WTC11 (cell line): Measurements from ENCODE around the gene PLAA. TPM values are rescaled to one million over a fixed set of nuclear protein-coding genes. Genes with fewer than 3 reads are reported as not detected.

Source experiments
- ATAC-seq: fragments of 200-7000 bp; cut with Tn5 transposase; 2 replicates; pipeline ENCODE4 v1.10.0; 2021; ENCODE audit warnings: mild to moderate bottlenecking, moderate library complexity
- CTCF ChIA-PET: fragments of 300-600 bp; sonication (Branson Sonifier 250); formaldehyde crosslinking; loops from one replicate; lab custom pipeline; 2021; ENCODE audit warnings: antibody characterized with exemption; lab: Charles Lee
- POLR2A ChIA-PET: fragments of 350-600 bp; sonication (Branson Sonifier 250); formaldehyde crosslinking; loops from one replicate; lab custom pipeline; 2021; ENCODE audit warnings: antibody characterized with exemption; lab: Charles Lee
- DNase-seq: peaks from one replicate; pipeline ENCODE4 v3.0.0; 2021; ENCODE audit warnings: low spot score
- H3K27ac Mint-ChIP-seq: 2 replicates; pipeline ENCODE4 v1.8.0; 2021; ENCODE audit warnings: mixed read lengths
- H3K27me3 Mint-ChIP-seq: 2 replicates; pipeline ENCODE4 v1.8.0; 2021; ENCODE audit warnings: low read depth, mild to moderate bottlenecking, moderate library complexity, mixed read lengths
- H3K36me3 Mint-ChIP-seq: 2 replicates; pipeline ENCODE4 v1.8.0; 2021; ENCODE audit warnings: mixed read lengths
- H3K4me1 Mint-ChIP-seq: 2 replicates; pipeline ENCODE4 v1.8.0; 2022; ENCODE audit warnings: mixed read lengths
- H3K4me3 Mint-ChIP-seq: 2 replicates; pipeline ENCODE4 v1.8.0; 2021; ENCODE audit warnings: mild to moderate bottlenecking, moderate library complexity, mixed read lengths
- H3K9me3 Mint-ChIP-seq: 2 replicates; pipeline ENCODE4 v1.8.0; 2021; ENCODE audit warnings: mixed read lengths
- ATF1 ChIP-seq: sonication (generic); formaldehyde crosslinking; IDR thresholded peaks from 2 replicates; pipeline ENCODE4 v1.8.1; 2023; ENCODE audit warnings: mild to moderate bottlenecking, moderate library complexity, missing genetic modification reagents
- ELF4 ChIP-seq: sonication (generic); formaldehyde crosslinking; IDR thresholded peaks from 2 replicates; pipeline ENCODE4 v1.8.1; 2022; ENCODE audit warnings: low read depth, mild to moderate bottlenecking, moderate library complexity, missing genetic modification reagents
- EMX1 ChIP-seq: fragments of 250-450 bp; sonication (Bioruptor Pico); IDR thresholded peaks from 2 replicates; pipeline ENCODE4 v1.8.0; 2021; ENCODE audit warnings: mild to moderate bottlenecking
- FOXJ3 ChIP-seq: sonication (generic); formaldehyde crosslinking; IDR thresholded peaks from 2 replicates; pipeline ENCODE4 v1.9.0; 2021; ENCODE audit warnings: missing genetic modification reagents, mild to moderate bottlenecking, borderline replicate concordance
- GRHL2 ChIP-seq: fragments of 250-450 bp; sonication (Bioruptor Pico); IDR thresholded peaks from 2 replicates; pipeline ENCODE4 v1.8.0; 2022; ENCODE audit warnings: mild to moderate bottlenecking, moderate library complexity; ENCODE audit not compliant: insufficient replicate concordance, severe bottlenecking
- IRF2 ChIP-seq: sonication (generic); formaldehyde crosslinking; IDR thresholded peaks from 2 replicates; pipeline ENCODE4 v1.8.0; 2022; ENCODE audit warnings: low read depth, missing genetic modification reagents, borderline replicate concordance
- JUN ChIP-seq: sonication (generic); formaldehyde crosslinking; IDR thresholded peaks from 2 replicates; pipeline ENCODE4 v1.8.0; 2023; ENCODE audit warnings: mild to moderate bottlenecking, missing genetic modification reagents
- KAT7 ChIP-seq: sonication (generic); formaldehyde crosslinking; IDR thresholded peaks from 2 replicates; pipeline ENCODE4 v1.8.1; 2023; ENCODE audit warnings: missing genetic modification reagents, mild to moderate bottlenecking, borderline replicate concordance
- MXD4 ChIP-seq: fragments of 250-450 bp; sonication (Bioruptor Pico); IDR thresholded peaks from 2 replicates; pipeline ENCODE4 v1.8.0; 2021; ENCODE audit warnings: mild to moderate bottlenecking, moderate library complexity, borderline replicate concordance
- NFE2L1 ChIP-seq: sonication (generic); formaldehyde crosslinking; IDR thresholded peaks from 2 replicates; pipeline ENCODE4 v1.8.1; 2023; ENCODE audit warnings: missing genetic modification reagents
- NFYB ChIP-seq: sonication (generic); formaldehyde crosslinking; conservative IDR thresholded peaks from 2 replicates; pipeline ENCODE4 v1.8.0; 2022; ENCODE audit warnings: low read depth, missing genetic modification reagents
- NR1H2 ChIP-seq: sonication (generic); formaldehyde crosslinking; IDR thresholded peaks from 2 replicates; pipeline ENCODE4 v1.9.0; 2021; ENCODE audit warnings: mild to moderate bottlenecking, moderate library complexity, missing genetic modification reagents
- NR3C1 ChIP-seq: sonication (generic); formaldehyde crosslinking; conservative IDR thresholded peaks from 2 replicates; pipeline ENCODE4 v1.8.1; 2023; ENCODE audit warnings: low read depth, mild to moderate bottlenecking, missing genetic modification reagents
- OVOL2 ChIP-seq: fragments of 250-450 bp; sonication (Bioruptor Pico); IDR thresholded peaks from 2 replicates; pipeline ENCODE4 v1.9.0; 2021; ENCODE audit warnings: mild to moderate bottlenecking, borderline replicate concordance
- RORB ChIP-seq: fragments of 250-450 bp; sonication (Bioruptor Pico); IDR thresholded peaks from 2 replicates; pipeline ENCODE4 v1.9.0; 2021; ENCODE audit warnings: mild to moderate bottlenecking
- SMAD3 ChIP-seq: sonication (generic); formaldehyde crosslinking; IDR thresholded peaks from 2 replicates; pipeline ENCODE4 v1.8.0; 2022; ENCODE audit warnings: missing genetic modification reagents, mild to moderate bottlenecking, borderline replicate concordance
- SP1 ChIP-seq: sonication (generic); formaldehyde crosslinking; conservative IDR thresholded peaks from 2 replicates; pipeline ENCODE4 v1.8.1; 2022; ENCODE audit warnings: missing genetic modification reagents
- TCF7 ChIP-seq: sonication (generic); formaldehyde crosslinking; IDR thresholded peaks from 2 replicates; pipeline ENCODE4 v1.8.0; 2022; ENCODE audit warnings: mild to moderate bottlenecking, low read depth, missing genetic modification reagents, moderate library complexity
- ZNF121 ChIP-seq: sonication (generic); formaldehyde crosslinking; IDR thresholded peaks from 2 replicates; pipeline ENCODE4 v1.8.0; 2023; ENCODE audit warnings: missing genetic modification reagents
- ZNF671 ChIP-seq: fragments of 250-450 bp; sonication (Bioruptor Pico); IDR thresholded peaks from 2 replicates; pipeline ENCODE4 v1.8.0; 2021; ENCODE audit warnings: mild to moderate bottlenecking
- total RNA-seq: library from RNA; stranded (reverse); gene quantifications from 3 replicates; pipeline ENCODE4 v1.2.3, GENCODE V29; 2021
- TF ChIP-seq, protein P1 (sequence below): sonication (generic); formaldehyde crosslinking; IDR thresholded peaks from 2 replicates; pipeline ENCODE4 v1.8.0; 2022; ENCODE audit warnings: mild to moderate bottlenecking, missing genetic modification reagents
- TF ChIP-seq, protein P2 (sequence below): sonication (generic); formaldehyde crosslinking; IDR thresholded peaks from 2 replicates; pipeline ENCODE4 v1.8.0; 2022; ENCODE audit warnings: mild to moderate bottlenecking, missing genetic modification reagents
- TF ChIP-seq, protein P3 (sequence below): sonication (generic); formaldehyde crosslinking; IDR thresholded peaks from 2 replicates; pipeline ENCODE4 v1.8.0; 2022; ENCODE audit warnings: mild to moderate bottlenecking, missing genetic modification reagents
- TF ChIP-seq, protein P4 (sequence below): sonication (generic); formaldehyde crosslinking; IDR thresholded peaks from 2 replicates; pipeline ENCODE4 v1.8.0; 2023; ENCODE audit warnings: mild to moderate bottlenecking, missing genetic modification reagents
- TF ChIP-seq, protein P5 (sequence below): fragments of 250-450 bp; sonication (Bioruptor Pico); IDR thresholded peaks from 2 replicates; pipeline ENCODE4 v1.9.0; 2021; ENCODE audit warnings: mild to moderate bottlenecking
- TF ChIP-seq, protein P6 (sequence below): sonication (generic); formaldehyde crosslinking; IDR thresholded peaks from 2 replicates; pipeline ENCODE4 v1.8.1; 2022; ENCODE audit warnings: missing genetic modification reagents, borderline replicate concordance

The PLAA gene
- total RNA-seq, 1 experiment from 2014 or later, result 56.1 TPM

DNA sequence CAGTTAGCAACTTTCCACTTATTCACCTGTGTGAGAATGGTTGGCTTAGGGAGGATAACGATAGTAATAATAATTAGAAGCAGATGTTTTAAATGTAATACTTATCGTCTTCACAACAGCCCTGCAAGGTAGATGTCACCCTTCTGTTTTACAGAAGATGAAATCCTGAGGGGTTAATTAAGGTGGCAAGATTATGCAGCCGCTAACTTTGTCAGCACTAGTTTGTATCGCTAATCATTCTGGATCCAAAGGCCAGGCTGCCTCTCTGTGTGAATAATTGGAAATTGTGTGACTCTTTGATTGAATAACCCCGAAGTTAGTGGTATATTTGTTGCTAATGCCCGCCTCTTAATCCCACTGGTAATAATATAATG is 9.8 kb upstream of the PLAA start:
- Mint-ChIP-seq H3K36me3 (no peaks in the 10 kb centered on the region; the same call in 1 of the 2 replicates), H3K4me1 (peaks cover 17% of the 10 kb centered on the region), H3K9me3 (no peaks in the 10 kb centered on the region), H3K27me3 (no peaks in the 10 kb centered on the region; the same call in 1 of the 2 replicates), H3K4me3 (peak overlapping the region; percentile 90), H3K27ac (peak overlapping the region; percentile 93)
- ChIA-PET POLR2A (interaction anchor here (1.3 to 2.2 kb wide), 4 partner anchors 10 to 65 kb away, joined by 5 to 12 read pairs (median 10); partner anchors contain the start of genes CAAP1 and PLAA), CTCF (interaction anchor here (1.0 kb wide), 1 partner anchor 28 kb away, joined by 3 read pairs; no protein-coding TSS in a partner anchor)
- no peak for TF ChIP-seq JUN (CRISPR knock-in tag)
- no peak for TF ChIP-seq KAT7 (CRISPR knock-in tag)
- TF ChIP-seq, protein P1, sequence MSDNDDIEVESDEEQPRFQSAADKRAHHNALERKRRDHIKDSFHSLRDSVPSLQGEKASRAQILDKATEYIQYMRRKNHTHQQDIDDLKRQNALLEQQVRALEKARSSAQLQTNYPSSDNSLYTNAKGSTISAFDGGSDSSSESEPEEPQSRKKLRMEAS (CRISPR knock-in tag), result no peak
- no peak for TF ChIP-seq MXD4 (CRISPR knock-in tag)
- TF ChIP-seq TCF7 (CRISPR knock-in tag), result no peak
- TF ChIP-seq IRF2 (CRISPR knock-in tag), result no peak
- no peak for TF ChIP-seq NR3C1
- TF ChIP-seq SMAD3 (CRISPR knock-in tag), result no peak
- no peak for TF ChIP-seq SP1
- no peak for TF ChIP-seq NFYB (CRISPR knock-in tag)
- TF ChIP-seq ELF4 (CRISPR knock-in tag), result no peak
- TF ChIP-seq, protein P2, sequence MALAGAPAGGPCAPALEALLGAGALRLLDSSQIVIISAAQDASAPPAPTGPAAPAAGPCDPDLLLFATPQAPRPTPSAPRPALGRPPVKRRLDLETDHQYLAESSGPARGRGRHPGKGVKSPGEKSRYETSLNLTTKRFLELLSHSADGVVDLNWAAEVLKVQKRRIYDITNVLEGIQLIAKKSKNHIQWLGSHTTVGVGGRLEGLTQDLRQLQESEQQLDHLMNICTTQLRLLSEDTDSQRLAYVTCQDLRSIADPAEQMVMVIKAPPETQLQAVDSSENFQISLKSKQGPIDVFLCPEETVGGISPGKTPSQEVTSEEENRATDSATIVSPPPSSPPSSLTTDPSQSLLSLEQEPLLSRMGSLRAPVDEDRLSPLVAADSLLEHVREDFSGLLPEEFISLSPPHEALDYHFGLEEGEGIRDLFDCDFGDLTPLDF, result no peak
- TF ChIP-seq FOXJ3 (CRISPR knock-in tag), result no peak
- TF ChIP-seq NFE2L1 (CRISPR knock-in tag), result no peak
- TF ChIP-seq, protein P3, sequence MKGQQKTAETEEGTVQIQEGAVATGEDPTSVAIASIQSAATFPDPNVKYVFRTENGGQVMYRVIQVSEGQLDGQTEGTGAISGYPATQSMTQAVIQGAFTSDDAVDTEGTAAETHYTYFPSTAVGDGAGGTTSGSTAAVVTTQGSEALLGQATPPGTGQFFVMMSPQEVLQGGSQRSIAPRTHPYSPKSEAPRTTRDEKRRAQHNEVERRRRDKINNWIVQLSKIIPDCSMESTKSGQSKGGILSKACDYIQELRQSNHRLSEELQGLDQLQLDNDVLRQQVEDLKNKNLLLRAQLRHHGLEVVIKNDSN (CRISPR knock-in tag), result no peak
- TF ChIP-seq OVOL2 (CRISPR knock-in tag), result no peak
- TF ChIP-seq GRHL2 (CRISPR knock-in tag), result no peak
- TF ChIP-seq ZNF671 (CRISPR knock-in tag), result no peak
- DNase-seq, result no peak
- ATAC-seq, result no peak

DNA sequence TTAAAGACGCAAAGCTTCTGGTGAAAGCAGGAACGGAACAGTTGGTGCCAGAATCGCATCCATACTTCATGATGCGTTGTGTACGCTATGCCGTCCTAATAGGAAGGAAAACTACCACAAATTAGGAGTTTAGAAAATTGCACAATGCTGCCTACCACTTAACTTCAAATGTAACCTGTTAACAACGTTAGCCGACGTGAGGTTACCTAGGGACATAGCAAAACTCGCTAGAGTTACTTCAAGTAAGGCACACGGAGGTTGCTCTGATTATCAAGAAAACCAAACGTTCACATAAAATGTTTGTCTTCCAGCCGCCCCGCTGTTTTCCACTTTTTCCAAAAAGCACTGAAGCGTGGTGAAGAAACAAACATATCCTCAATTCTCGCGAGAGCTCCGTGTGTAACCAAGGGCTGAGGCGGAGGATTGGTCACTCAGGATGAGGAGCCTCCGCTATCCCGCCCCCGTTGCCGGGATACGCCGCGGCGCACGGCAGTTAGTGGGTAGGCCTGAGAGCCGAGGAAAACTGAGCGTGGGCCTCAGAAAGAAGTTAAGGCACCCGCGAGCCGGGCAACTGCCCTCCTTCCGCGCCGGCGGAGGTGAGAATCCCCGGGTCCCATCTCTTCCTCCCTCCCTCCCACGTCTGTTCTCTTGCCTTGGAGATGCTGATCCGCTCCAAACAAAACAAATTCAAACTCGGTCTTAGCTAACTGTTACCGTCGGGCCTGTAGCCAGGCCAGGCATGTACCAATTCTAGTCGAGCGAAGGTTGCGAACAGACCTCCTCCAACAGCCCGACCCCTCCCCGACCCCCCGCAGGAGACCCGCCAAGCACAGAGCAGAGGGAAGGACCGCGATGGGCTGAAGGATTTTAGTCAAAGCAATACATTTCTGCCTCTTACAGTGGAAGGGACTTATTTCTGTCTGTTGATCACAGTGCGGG is 9.1 kb upstream of the PLAA start, which contains the start of gene IFT74:
TSS of gene IFT74 (plus strand) at position 492 of the 939 bp plus-strand sequence. CDS start 5,556 bp downstream, outside the sequence.
- CTCF ChIA-PET, result interaction anchor here (0.6 to 2.0 kb wide), 6 partner anchors 9 to 269 kb away, joined by 3 to 18 read pairs (median 8); partner anchors contain the start of genes CAAP1 and PLAA
- H3K27me3 Mint-ChIP-seq, result no peaks in the 10 kb centered on the region; the same call in 1 of the 2 replicates
- H3K27ac Mint-ChIP-seq, result peak within 1 kb of the TSS; percentile 93
- no peaks in the 10 kb centered on the region for H3K36me3 Mint-ChIP-seq
- H3K4me3 Mint-ChIP-seq, result peak within 1 kb of the TSS; percentile 90
- POLR2A ChIA-PET, result interaction anchor here (1.3 to 2.2 kb wide), 4 partner anchors 9 to 64 kb away, joined by 5 to 12 read pairs (median 10); partner anchors contain the start of genes CAAP1 and PLAA
- DNase-seq (peak; percentile 90), ATAC-seq (peak; percentile 98)
- no peaks in the 10 kb centered on the region for H3K9me3 Mint-ChIP-seq
- peaks cover 14% of the 10 kb centered on the region for H3K4me1 Mint-ChIP-seq
- TF ChIP-seq NR1H2 (CRISPR knock-in tag) (no peak), FOXJ3 (CRISPR knock-in tag) (no peak), ZNF121 (no peak), ATF1 (no peak), RORB (CRISPR knock-in tag) (no peak), EMX1 (CRISPR knock-in tag) (no peak)
- TF ChIP-seq, protein P1 (CRISPR knock-in tag), result peak; percentile 59
- TF ChIP-seq, protein P4, sequence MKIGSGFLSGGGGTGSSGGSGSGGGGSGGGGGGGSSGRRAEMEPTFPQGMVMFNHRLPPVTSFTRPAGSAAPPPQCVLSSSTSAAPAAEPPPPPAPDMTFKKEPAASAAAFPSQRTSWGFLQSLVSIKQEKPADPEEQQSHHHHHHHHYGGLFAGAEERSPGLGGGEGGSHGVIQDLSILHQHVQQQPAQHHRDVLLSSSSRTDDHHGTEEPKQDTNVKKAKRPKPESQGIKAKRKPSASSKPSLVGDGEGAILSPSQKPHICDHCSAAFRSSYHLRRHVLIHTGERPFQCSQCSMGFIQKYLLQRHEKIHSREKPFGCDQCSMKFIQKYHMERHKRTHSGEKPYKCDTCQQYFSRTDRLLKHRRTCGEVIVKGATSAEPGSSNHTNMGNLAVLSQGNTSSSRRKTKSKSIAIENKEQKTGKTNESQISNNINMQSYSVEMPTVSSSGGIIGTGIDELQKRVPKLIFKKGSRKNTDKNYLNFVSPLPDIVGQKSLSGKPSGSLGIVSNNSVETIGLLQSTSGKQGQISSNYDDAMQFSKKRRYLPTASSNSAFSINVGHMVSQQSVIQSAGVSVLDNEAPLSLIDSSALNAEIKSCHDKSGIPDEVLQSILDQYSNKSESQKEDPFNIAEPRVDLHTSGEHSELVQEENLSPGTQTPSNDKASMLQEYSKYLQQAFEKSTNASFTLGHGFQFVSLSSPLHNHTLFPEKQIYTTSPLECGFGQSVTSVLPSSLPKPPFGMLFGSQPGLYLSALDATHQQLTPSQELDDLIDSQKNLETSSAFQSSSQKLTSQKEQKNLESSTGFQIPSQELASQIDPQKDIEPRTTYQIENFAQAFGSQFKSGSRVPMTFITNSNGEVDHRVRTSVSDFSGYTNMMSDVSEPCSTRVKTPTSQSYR, result no peak
- TF ChIP-seq, protein P5, sequence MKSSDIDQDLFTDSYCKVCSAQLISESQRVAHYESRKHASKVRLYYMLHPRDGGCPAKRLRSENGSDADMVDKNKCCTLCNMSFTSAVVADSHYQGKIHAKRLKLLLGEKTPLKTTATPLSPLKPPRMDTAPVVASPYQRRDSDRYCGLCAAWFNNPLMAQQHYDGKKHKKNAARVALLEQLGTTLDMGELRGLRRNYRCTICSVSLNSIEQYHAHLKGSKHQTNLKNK, result no peak
- TF ChIP-seq, protein P6, sequence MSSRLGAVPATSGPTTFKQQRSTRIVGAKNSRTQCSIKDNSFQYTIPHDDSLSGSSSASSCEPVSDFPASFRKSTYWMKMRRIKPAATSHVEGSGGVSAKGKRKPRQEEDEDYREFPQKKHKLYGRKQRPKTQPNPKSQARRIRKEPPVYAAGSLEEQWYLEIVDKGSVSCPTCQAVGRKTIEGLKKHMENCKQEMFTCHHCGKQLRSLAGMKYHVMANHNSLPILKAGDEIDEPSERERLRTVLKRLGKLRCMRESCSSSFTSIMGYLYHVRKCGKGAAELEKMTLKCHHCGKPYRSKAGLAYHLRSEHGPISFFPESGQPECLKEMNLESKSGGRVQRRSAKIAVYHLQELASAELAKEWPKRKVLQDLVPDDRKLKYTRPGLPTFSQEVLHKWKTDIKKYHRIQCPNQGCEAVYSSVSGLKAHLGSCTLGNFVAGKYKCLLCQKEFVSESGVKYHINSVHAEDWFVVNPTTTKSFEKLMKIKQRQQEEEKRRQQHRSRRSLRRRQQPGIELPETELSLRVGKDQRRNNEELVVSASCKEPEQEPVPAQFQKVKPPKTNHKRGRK, result no peak
